ENCODE data around the gene THAP7. TPM values are rescaled to one million over a fixed set of nuclear protein-coding genes. Genes with fewer than 3 reads are reported as not detected.

Gene THAP7
- total RNA-seq, 1 experiment from 2014 or later = 19.3 TPM

- TF ChIP-seq ZSCAN18 (CRISPR knock-in tag; IDR thresholded peaks at IDR 0.05) (no peak), AR (CRISPR knock-in tag; IDR thresholded peaks at IDR 0.05) (no peak), JAZF1 (CRISPR knock-in tag; IDR thresholded peaks at IDR 0.05) (no peak), ZNF671 (CRISPR knock-in tag; IDR thresholded peaks at IDR 0.05) (no peak)
Measured at GRCh38 chr22:20980938-20981722, 20.8 kb downstream of the THAP7 start (continued).

GRCh38 chr22:20980523-20980922 lies 21.4 kb downstream of the THAP7 start:
- no peak overlapping the region for H3K27ac Mint-ChIP-seq

More at GRCh38 chr22:20980523-20980922, 21.4 kb downstream of the THAP7 start:
- peaks cover 32% of the 10 kb centered on the region for H3K27me3 Mint-ChIP-seq (ENCODE audit: low read depth)
- TF ChIP-seq FOXP1 (CRISPR knock-in tag; IDR thresholded peaks at IDR 0.05; ENCODE audit: borderline replicate concordance) (no peak), ATF3 (CRISPR knock-in tag; conservative IDR thresholded peaks at IDR 0.05) (no peak), MAX (CRISPR knock-in tag; IDR thresholded peaks at IDR 0.05) (no peak), ETV6 (CRISPR knock-in tag; IDR thresholded peaks at IDR 0.05) (no peak), ZNF423 (CRISPR knock-in tag; IDR thresholded peaks at IDR 0.05) (no peak), ESRRA (CRISPR knock-in tag; IDR thresholded peaks at IDR 0.05; ENCODE audit: borderline replicate concordance) (no peak), SP1 (CRISPR knock-in tag; conservative IDR thresholded peaks at IDR 0.05) (no peak), MXD4 (CRISPR knock-in tag; IDR thresholded peaks at IDR 0.05; ENCODE audit: borderline replicate concordance) (no peak), TCF7 (CRISPR knock-in tag; IDR thresholded peaks at IDR 0.05; ENCODE audit: low read depth) (no peak), MLX (CRISPR knock-in tag; IDR thresholded peaks at IDR 0.05) (no peak), ZNF121 (CRISPR knock-in tag; IDR thresholded peaks at IDR 0.05) (no peak), E2F5 (CRISPR knock-in tag; IDR thresholded peaks at IDR 0.05) (no peak), SMAD4 (CRISPR knock-in tag; IDR thresholded peaks at IDR 0.05) (no peak), HMGXB4 (CRISPR knock-in tag; IDR thresholded peaks at IDR 0.05) (no peak), ZSCAN18 (CRISPR knock-in tag; IDR thresholded peaks at IDR 0.05) (no peak), ZNF512 (CRISPR knock-in tag; IDR thresholded peaks at IDR 0.05; ENCODE audit: borderline replicate concordance) (no peak), TP53 (CRISPR knock-in tag; IDR thresholded peaks at IDR 0.05) (no peak), ZNF219 (CRISPR knock-in tag; IDR thresholded peaks at IDR 0.05; ENCODE audit: borderline replicate concordance) (no peak)
- H3K4me3 Mint-ChIP-seq = peak overlapping the region; percentile 96
- peaks cover 12% of the 10 kb centered on the region for H3K9me3 Mint-ChIP-seq
- DNase-seq (ENCODE audit: low spot score) = no peak
- CTCF ChIA-PET = interaction anchor here (2.5 to 4.7 kb wide), 2 partner anchors 23 to 95 kb away, joined by 14 to 35 read pairs; no protein-coding TSS in a partner anchor
- ATAC-seq = no peak
- H3K36me3 Mint-ChIP-seq = peaks cover 16% of the 10 kb centered on the region; the same call in 1 of the 2 replicates
- POLR2A ChIA-PET = interaction anchor here (1.1 to 1.4 kb wide), 2 partner anchors 13 to 34 kb away, joined by 4 read pairs; partner anchors contain the start of genes AIFM3 and P2RX6
- H3K4me1 Mint-ChIP-seq = peaks cover 30% of the 10 kb centered on the region

Measured in WTC11 (cell line).